DOHH2 (cell line): ENCODE measurements around the gene TBC1D2B.

Experiments
- H3F3A ChIP-seq: fragments of 200-600 bp; sonication (generic), shearing (Covaris generic); 2 replicates; pipeline ENCODE4 v1.6.0; 2016; ENCODE audit warnings: antibody characterized with exemption, mild to moderate bottlenecking; ENCODE audit not compliant: control insufficient read depth, insufficient read depth
- H3K27ac ChIP-seq: fragments of 200-600 bp; sonication (generic); 2 replicates; pipeline ENCODE4 v1.5.1; 2014; ENCODE audit warnings: low read depth, mild to moderate bottlenecking, low read length, moderate library complexity
- H3K27me3 ChIP-seq: fragments of 200-600 bp; sonication (generic); 2 replicates; pipeline ENCODE4 v1.6.1; 2014; ENCODE audit warnings: mild to moderate bottlenecking, low read length, mixed read lengths; ENCODE audit not compliant: control insufficient read depth
- H3K36me3 ChIP-seq: fragments of 200-600 bp; sonication (generic); 2 replicates; pipeline ENCODE4 v1.6.1; 2014; ENCODE audit warnings: mild to moderate bottlenecking, low read length, moderate library complexity, mixed read lengths; ENCODE audit not compliant: control insufficient read depth
- H3K4me1 ChIP-seq: fragments of 200-600 bp; sonication (generic); 2 replicates; pipeline ENCODE4 v1.6.1; 2014; ENCODE audit warnings: mild to moderate bottlenecking, low read length, mixed read lengths; ENCODE audit not compliant: control insufficient read depth
- H3K4me2 ChIP-seq: fragments of 200-600 bp; sonication (generic); 2 replicates; pipeline ENCODE4 v1.6.0; 2014; ENCODE audit warnings: mild to moderate bottlenecking, low read length, moderate library complexity
- H3K4me3 ChIP-seq: fragments of 200-600 bp; sonication (generic); 2 replicates; pipeline ENCODE4 v1.5.1; 2014; ENCODE audit warnings: mild to moderate bottlenecking, low read length, mixed read lengths
- H3K79me2 ChIP-seq: fragments of 200-600 bp; sonication (generic); 2 replicates; pipeline ENCODE4 v1.6.1; 2014; ENCODE audit warnings: mild to moderate bottlenecking, low read length, mixed read lengths; ENCODE audit not compliant: control insufficient read depth
- H3K9me2 ChIP-seq: fragments of 200-600 bp; sonication (generic); replicated peaks from 2 replicates; pipeline ENCODE4 v1.6.1; 2014; ENCODE audit warnings: mild to moderate bottlenecking, low read length, mixed read lengths; ENCODE audit not compliant: control insufficient read depth
- H3K9me3 ChIP-seq: fragments of 200-600 bp; sonication (generic); 2 replicates; pipeline ENCODE4 v1.6.1; 2014; ENCODE audit warnings: antibody characterized with exemption, low read length, mixed read lengths; ENCODE audit not compliant: control insufficient read depth, insufficient read depth
- H4K20me1 ChIP-seq: fragments of 200-600 bp; sonication (generic); 2 replicates; pipeline ENCODE4 v1.6.0; 2014; ENCODE audit warnings: low read depth, mild to moderate bottlenecking, antibody characterized with exemption, low read length, moderate library complexity; ENCODE audit not compliant: control insufficient read depth, insufficient read depth
- EZH2phosphoT487 ChIP-seq: fragments of 200-600 bp; sonication (generic); IDR thresholded peaks from 2 replicates; pipeline ENCODE4 v1.6.1; 2017; ENCODE audit warnings: borderline replicate concordance, mild to moderate bottlenecking, antibody characterized with exemption, low read length, moderate library complexity, mixed read lengths
- TF ChIP-seq, protein P1 (sequence below): fragments of 200-600 bp; sonication (generic); IDR thresholded peaks from one replicate; pipeline ENCODE4 v1.5.1; 2014; ENCODE audit warnings: antibody characterized with exemption, mild to moderate bottlenecking, low read depth, low read length; ENCODE audit not compliant: poor library complexity, severe bottlenecking

Gene TBC1D2B

DNA sequence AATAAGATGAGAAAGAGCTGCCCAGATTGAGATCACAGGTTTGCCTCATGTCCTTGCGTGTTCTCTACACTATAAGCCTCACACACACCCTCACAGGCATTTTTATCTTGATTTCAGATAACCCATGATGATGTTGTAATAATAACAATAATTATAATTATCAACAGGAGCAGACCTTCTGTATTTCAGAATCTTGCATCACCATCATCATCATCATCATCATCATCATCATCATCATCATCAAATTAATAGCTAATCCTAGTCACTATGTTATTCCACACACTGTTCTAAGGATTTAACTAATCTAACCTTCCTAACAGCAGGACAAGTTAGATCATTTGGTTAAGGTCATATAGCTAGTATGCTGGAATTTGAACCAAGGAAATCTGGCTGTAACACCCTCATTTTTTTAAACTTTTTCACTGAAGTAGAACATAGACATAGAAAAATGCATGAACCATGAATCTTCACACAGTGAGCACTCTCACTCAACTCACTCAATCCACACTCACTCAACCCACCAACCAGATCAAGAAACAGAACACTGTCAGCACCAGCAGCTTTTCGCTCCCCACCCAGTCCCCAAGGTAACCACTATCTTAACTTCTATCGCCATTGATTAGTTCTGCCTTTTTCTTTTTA lies 13.0 kb upstream of the TBC1D2B start:
- no peak overlapping the region for H3K4me3 ChIP-seq
- no peaks in the 10 kb centered on the region for H3K4me1 ChIP-seq
- no peak for TF ChIP-seq EZH2phosphoT487
- H4K20me1 ChIP-seq = 0 out of 2 replicates have a peak, but pooled peaks cover 2% of the 10 kb centered on the region
- H3K36me3 ChIP-seq = no peaks in the 10 kb centered on the region
- H3K4me2 ChIP-seq = no peak overlapping the region
- H3F3A ChIP-seq = no peaks in the 10 kb centered on the region
- H3K27ac ChIP-seq = no peak overlapping the region
- H3K79me2 ChIP-seq = no peaks in the 10 kb centered on the region
- H3K9me3 ChIP-seq = no peaks in the 10 kb centered on the region
- H3K27me3 ChIP-seq = peaks cover 30% of the 10 kb centered on the region; the same call in 1 of the 2 replicates
- H3K9me2 ChIP-seq = no peaks in the 10 kb centered on the region

DNA sequence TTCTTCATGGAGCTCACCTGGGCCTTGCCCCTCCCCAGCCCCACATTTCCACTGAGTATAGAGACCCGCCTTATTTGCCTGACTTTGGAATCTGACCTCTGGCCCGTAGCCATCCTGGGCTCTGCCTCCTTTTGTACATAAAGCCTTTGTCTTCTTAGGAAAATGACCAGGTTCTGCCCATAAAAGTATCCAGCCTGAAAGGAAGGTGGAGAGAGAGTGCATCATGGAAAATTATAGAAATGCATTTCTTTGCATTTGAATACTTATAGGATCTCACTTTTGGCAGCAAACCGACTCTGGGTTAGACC lies 11.2 kb upstream of the TBC1D2B start:
- no peak for TF ChIP-seq EZH2phosphoT487
- TF ChIP-seq, protein P1, sequence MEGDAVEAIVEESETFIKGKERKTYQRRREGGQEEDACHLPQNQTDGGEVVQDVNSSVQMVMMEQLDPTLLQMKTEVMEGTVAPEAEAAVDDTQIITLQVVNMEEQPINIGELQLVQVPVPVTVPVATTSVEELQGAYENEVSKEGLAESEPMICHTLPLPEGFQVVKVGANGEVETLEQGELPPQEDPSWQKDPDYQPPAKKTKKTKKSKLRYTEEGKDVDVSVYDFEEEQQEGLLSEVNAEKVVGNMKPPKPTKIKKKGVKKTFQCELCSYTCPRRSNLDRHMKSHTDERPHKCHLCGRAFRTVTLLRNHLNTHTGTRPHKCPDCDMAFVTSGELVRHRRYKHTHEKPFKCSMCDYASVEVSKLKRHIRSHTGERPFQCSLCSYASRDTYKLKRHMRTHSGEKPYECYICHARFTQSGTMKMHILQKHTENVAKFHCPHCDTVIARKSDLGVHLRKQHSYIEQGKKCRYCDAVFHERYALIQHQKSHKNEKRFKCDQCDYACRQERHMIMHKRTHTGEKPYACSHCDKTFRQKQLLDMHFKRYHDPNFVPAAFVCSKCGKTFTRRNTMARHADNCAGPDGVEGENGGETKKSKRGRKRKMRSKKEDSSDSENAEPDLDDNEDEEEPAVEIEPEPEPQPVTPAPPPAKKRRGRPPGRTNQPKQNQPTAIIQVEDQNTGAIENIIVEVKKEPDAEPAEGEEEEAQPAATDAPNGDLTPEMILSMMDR = no peak
- Histone ChIP-seq H3K4me1 (peaks cover 6% of the 10 kb centered on the region), H3K27me3 (peaks cover 16% of the 10 kb centered on the region; the same call in 1 of the 2 replicates), H3K27ac (no peak overlapping the region), H3K9me2 (no peaks in the 10 kb centered on the region), H4K20me1 (0 out of 2 replicates have a peak, but pooled peaks cover 2% of the 10 kb centered on the region), H3K9me3 (no peaks in the 10 kb centered on the region), H3K4me2 (no peak overlapping the region), H3F3A (no peaks in the 10 kb centered on the region), H3K4me3 (no peak overlapping the region), H3K36me3 (no peaks in the 10 kb centered on the region), H3K79me2 (no peaks in the 10 kb centered on the region)

DNA sequence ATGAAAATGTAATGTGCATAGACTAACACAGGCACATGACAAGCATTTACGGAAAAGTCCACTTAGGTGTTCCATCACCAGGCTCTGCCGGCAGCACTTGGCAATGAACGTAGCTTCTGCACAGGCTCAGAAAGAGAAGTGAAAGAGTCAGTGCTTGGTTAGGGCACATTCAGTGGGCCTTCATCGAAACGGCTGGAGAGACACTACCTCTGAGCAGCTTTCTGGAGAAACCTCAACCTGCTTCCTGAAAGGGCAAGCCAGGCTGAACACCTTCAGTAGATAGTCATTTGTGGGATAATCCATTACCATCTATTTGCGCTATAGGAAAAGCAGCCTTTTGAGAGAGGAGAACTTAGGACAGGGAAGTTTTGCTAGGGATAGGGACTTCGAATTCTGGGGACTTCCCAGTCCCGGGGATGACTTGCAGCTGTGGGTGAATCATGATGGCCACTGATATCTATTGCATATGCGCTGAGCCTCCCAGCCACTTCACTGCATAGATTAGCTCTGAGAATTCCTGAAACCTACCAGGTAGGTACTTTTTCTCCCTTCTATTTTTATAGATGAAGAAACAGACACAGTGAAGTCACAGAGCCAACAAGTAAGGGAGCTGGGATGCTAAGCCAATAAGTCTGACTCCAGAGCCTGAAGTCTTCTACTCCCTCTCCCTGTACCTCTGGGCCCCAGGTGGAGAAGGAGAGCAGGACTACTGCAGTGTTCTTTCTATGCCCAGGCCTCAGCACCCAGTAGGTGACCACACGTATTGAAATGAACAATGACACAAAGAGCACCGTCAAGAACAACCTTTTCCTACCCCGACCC lies 10.7 kb upstream of the TBC1D2B start:
- H3K36me3 ChIP-seq = no peaks in the 10 kb centered on the region
- TF ChIP-seq, protein P1 = no peak
- TF ChIP-seq EZH2phosphoT487 = no peak
- H3K4me3 ChIP-seq = no peak overlapping the region
- H3K27me3 ChIP-seq = peaks cover 10% of the 10 kb centered on the region; the same call in 1 of the 2 replicates
- no peak overlapping the region for H3K27ac ChIP-seq
- no peaks in the 10 kb centered on the region for H4K20me1 ChIP-seq
- no peaks in the 10 kb centered on the region for H3K79me2 ChIP-seq
- H3K4me2 ChIP-seq = no peak overlapping the region
- H3K4me1 ChIP-seq = peaks cover 6% of the 10 kb centered on the region
- no peaks in the 10 kb centered on the region for H3K9me2 ChIP-seq
- no peaks in the 10 kb centered on the region for H3K9me3 ChIP-seq
- no peaks in the 10 kb centered on the region for H3F3A ChIP-seq

DNA sequence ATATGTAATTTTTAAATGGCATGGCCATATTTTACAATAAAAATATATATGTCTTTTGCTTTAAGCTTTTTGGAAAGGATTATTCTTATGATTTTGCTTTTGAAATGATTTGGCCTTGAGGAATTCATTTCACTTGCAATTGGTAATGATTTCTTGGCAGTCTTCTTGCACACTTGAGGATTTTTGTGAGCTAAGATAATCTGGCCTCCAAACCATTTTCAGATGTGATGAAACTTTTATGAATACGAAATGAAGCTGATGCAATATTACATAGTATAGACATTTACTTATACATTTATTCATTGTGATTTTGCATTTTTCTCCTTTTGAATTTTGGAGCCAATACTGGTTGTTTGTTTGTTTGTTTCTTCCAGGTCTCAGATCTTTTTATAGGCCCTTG lies 8.4 kb upstream of the TBC1D2B start:
- H4K20me1 ChIP-seq = no peaks in the 10 kb centered on the region
- TF ChIP-seq EZH2phosphoT487 = no peak
- TF ChIP-seq, protein P1 = no peak
- no peaks in the 10 kb centered on the region for H3F3A ChIP-seq
- no peak overlapping the region for H3K27ac ChIP-seq
- no peaks in the 10 kb centered on the region for H3K9me3 ChIP-seq
- H3K79me2 ChIP-seq = no peaks in the 10 kb centered on the region
- H3K4me3 ChIP-seq = no peak overlapping the region
- peaks cover 5% of the 10 kb centered on the region; the same call in 1 of the 2 replicates for H3K27me3 ChIP-seq
- H3K4me2 ChIP-seq = no peak overlapping the region
- no peaks in the 10 kb centered on the region for H3K36me3 ChIP-seq
- no peaks in the 10 kb centered on the region for H3K9me2 ChIP-seq
- H3K4me1 ChIP-seq = peaks cover 6% of the 10 kb centered on the region
